Esophagus squamous epithelium (tissue), 5 donors: Measurements from ENCODE around the gene CD82. TPM values are rescaled to one million over a fixed set of nuclear protein-coding genes. Genes with fewer than 3 reads are reported as not detected.

Experiments used
- DNase-seq: peaks from one replicate; lab custom pipeline; 2025; lab: John Stamatoyannopoulos, UW
- H3K27ac ChIP-seq, 4 donors: fragments of 200-600 bp; sonication (generic); one replicate each; pipeline ENCODE4 v1.5.1; 2016 to 2019; ENCODE audit warnings: mild to moderate bottlenecking in 1 of 4
- H3K27me3 ChIP-seq, 4 donors: fragments of 200-600 bp; sonication (generic); 1 replicate in 3 of 4; 2 replicates in 1 of 4; pipeline versions ENCODE4 v1.5.1 to v1.6.0; 2017 to 2021; ENCODE audit warnings: antibody characterized with exemption in 1 of 4
- H3K36me3 ChIP-seq, 3 donors: fragments of 200-600 bp; sonication (generic); one replicate each; pipeline ENCODE4 v1.5.1; 2016 to 2019
- H3K4me1 ChIP-seq, 3 donors: fragments of 200-600 bp; sonication (generic); one replicate each; pipeline ENCODE4 v1.5.1; 2017 to 2019
- H3K4me3 ChIP-seq, 4 donors: fragments of 200-600 bp; sonication (generic); 1 replicate in 3 of 4; 2 replicates in 1 of 4; pipeline ENCODE4 v1.5.1; 2016 to 2019; ENCODE audit warnings: mild to moderate bottlenecking in 2 of 4, moderate library complexity in 1 of 4
- H3K9me3 ChIP-seq, 3 donors: fragments of 200-600 bp; sonication (generic); one replicate each; pipeline ENCODE4 v1.5.1; 2016 to 2019
- POLR2A ChIP-seq, 4 donors: fragments of 450-650 bp; IDR thresholded peaks; one replicate each; pipeline ENCODE4 v1.6.1; 2017; ENCODE audit warnings: antibody characterized with exemption in 4 of 4, mild to moderate bottlenecking in 4 of 4, moderate library complexity in 3 of 4
- WGBS, 2 donors: methylation state at CpG; one replicate each; pipeline ENCODE4 v1.1.5; 2018; 5-methylcytosine and 5-hydroxymethylcytosine counted together
- intact Hi-C: fragments of 100-400 bp; cut with DNase I; formaldehyde crosslinking; loops from one replicate; pipeline ENCODE4 v1.15.0; 2022
- total RNA-seq, 4 donors: library from RNA; depleted of rRNA; stranded (reverse); fragments of >200 nt; gene quantifications; one replicate each; pipeline ENCODE4 v1.1.0, GENCODE V29; 2016
- TF ChIP-seq, protein P1 (sequence below), 6 experiments: fragments of 450-650 bp in 4 of 6; fragments of 200-600 bp in 2 of 6; sonication (generic) in 2 of 6; IDR thresholded peaks; one replicate each; pipeline ENCODE4 v1.5.1; 2016 to 2019; ENCODE audit warnings: antibody characterized with exemption in 6 of 6, mild to moderate bottlenecking in 4 of 6, moderate library complexity in 4 of 6
- donor health status: DM: yes; HTN: yes; CAD: no.

CD82 gene
- total RNA-seq, 4 donors from 2014 or later: 70.9 to 137 (median 108) TPM

GRCh38 chr11:44611687-44612434 is 46.4 kb downstream of the CD82 start:
- no peak for DNase-seq
- intact Hi-C loops: no loop called here
- 47 to 75% methylated on average over 2 to 6 of the region's 7 CpGs for WGBS, 2 donors
- Histone ChIP-seq H3K9me3 (no peaks in the 10 kb centered on the region), H3K27ac (peak overlapping the region in 2 of 4 donors; percentile 6 to 36), H3K27me3 (no peaks in the 10 kb centered on the region), H3K4me1 (peaks cover 5 to 38% (median 11%) of the 10 kb centered on the region in 3 donors), H3K36me3 (peaks cover 0 to 95% (median 18%) of the 10 kb centered on the region in 3 donors), H3K4me3 (no peak overlapping the region)
- TF ChIP-seq POLR2A (IDR thresholded peaks at IDR 0.05): no peak
- TF ChIP-seq, protein P1, sequence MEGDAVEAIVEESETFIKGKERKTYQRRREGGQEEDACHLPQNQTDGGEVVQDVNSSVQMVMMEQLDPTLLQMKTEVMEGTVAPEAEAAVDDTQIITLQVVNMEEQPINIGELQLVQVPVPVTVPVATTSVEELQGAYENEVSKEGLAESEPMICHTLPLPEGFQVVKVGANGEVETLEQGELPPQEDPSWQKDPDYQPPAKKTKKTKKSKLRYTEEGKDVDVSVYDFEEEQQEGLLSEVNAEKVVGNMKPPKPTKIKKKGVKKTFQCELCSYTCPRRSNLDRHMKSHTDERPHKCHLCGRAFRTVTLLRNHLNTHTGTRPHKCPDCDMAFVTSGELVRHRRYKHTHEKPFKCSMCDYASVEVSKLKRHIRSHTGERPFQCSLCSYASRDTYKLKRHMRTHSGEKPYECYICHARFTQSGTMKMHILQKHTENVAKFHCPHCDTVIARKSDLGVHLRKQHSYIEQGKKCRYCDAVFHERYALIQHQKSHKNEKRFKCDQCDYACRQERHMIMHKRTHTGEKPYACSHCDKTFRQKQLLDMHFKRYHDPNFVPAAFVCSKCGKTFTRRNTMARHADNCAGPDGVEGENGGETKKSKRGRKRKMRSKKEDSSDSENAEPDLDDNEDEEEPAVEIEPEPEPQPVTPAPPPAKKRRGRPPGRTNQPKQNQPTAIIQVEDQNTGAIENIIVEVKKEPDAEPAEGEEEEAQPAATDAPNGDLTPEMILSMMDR (IDR thresholded peaks at IDR 0.05): no peak

- intact Hi-C loops: no loop called here
- Histone ChIP-seq H3K4me3 (no peak overlapping the region), H3K27ac (no peak overlapping the region), H3K9me3 (no peaks in the 10 kb centered on the region), H3K27me3 (no peaks in the 10 kb centered on the region), H3K4me1 (peaks cover 5 to 28% (median 11%) of the 10 kb centered on the region in 3 donors), H3K36me3 (peaks cover 3 to 94% (median 23%) of the 10 kb centered on the region in 3 donors)
- DNase-seq: no peak
- 69 to 90% methylated on average over 2 to 5 of the region's 6 CpGs for WGBS, 2 donors
- TF ChIP-seq, protein P1 (IDR thresholded peaks at IDR 0.05): no peak
- no peak for TF ChIP-seq POLR2A (IDR thresholded peaks at IDR 0.05)
Measured at GRCh38 chr11:44613153-44613552, 47.7 kb downstream of the CD82 start.

DNA sequence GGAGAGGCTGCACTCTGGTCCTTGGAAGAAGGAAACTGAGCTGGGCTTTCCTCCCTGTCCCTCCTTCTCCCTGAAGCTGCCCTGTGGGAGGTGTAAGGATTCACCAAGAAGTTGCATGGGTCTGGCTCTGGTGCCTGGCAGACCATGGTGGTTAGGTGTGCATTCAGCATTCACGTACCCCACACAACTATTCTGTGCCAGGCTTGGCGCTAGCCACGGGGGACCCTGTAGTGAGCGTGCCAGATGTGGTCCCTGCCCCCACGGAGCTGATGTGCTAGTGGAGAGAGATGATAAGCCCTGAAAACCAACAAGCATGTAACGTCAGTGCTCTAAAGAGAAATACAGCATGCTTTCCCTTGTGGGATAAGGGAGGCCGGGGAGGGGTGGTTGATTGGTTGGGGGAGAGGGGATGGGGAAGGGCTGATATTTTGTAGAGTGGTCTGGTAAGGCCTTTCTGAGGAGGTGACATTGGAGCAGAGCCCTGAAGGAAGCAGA is 48.9 kb downstream of the CD82 start:
- Histone ChIP-seq H3K4me3 (no peak overlapping the region), H3K36me3 (peaks cover 13 to 94% (median 34%) of the 10 kb centered on the region in 3 donors), H3K9me3 (no peaks in the 10 kb centered on the region), H3K27me3 (no peaks in the 10 kb centered on the region), H3K4me1 (peaks cover 0 to 17% (median 2%) of the 10 kb centered on the region in 3 donors), H3K27ac (no peak overlapping the region)
- DNase-seq: no peak
- TF ChIP-seq, protein P1 (IDR thresholded peaks at IDR 0.05): no peak
- no peak for TF ChIP-seq POLR2A (IDR thresholded peaks at IDR 0.05)
- intact Hi-C loops: no loop called here
- WGBS, 2 donors: 75 to 91% methylated on average over 2 to 4 of the region's 7 CpGs

DNA sequence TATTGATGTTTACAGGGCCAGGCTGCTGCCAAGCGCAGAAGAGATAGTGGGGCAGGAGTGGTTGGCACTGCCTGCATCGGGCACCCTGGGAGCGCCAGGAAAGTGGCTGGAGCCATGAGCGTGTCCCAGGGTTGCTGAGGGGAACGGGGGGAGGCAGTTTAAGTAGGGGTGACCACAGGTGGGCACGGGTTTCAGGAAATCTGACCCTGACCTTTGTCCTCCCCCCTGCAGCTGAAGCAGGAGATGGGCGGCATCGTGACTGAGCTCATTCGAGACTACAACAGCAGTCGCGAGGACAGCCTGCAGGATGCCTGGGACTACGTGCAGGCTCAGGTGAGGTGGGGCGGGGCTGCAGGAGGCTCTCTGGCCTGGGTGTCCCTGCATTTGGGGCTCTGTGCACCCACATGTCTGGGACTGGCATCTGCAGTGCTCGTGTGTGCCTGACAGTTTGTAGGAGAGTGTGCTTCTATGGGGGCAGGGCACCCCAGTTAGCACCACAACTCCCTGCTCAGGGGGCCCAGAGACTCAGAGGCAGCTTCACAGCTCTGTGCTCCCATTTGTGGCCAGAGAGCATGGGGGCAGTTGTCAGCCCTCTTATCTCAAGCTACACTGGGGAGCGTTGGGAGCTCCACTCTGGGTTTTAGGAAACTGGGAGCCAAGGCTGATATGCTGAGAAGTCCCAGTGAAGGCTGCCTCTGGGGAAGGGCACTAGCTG is 49.7 kb downstream of the CD82 start:
- H3K27me3 ChIP-seq: no peaks in the 10 kb centered on the region
- H3K9me3 ChIP-seq: no peaks in the 10 kb centered on the region
- H3K4me1 ChIP-seq: peaks cover 0 to 11% (median 0%) of the 10 kb centered on the region in 3 donors
- H3K27ac ChIP-seq: no peak overlapping the region
- TF ChIP-seq POLR2A (IDR thresholded peaks at IDR 0.05): no peak
- TF ChIP-seq, protein P1 (IDR thresholded peaks at IDR 0.05): no peak
- intact Hi-C loops: no loop called here
- WGBS, 2 donors: 82 to 83% methylated on average over 1 to 14 of the region's 15 CpGs
- H3K36me3 ChIP-seq: peaks cover 13 to 94% (median 34%) of the 10 kb centered on the region in 3 donors
- no peak overlapping the region for H3K4me3 ChIP-seq
- no peak for DNase-seq
